ENCODE data around the gene HMBS. TPM values are rescaled to one million over a fixed set of nuclear protein-coding genes. Genes with fewer than 3 reads are reported as not detected.
A peak's percentile ranks its signal among the peaks of the same experiment; 100 is the strongest.

HMBS gene
- total and polyA plus RNA-seq, 4 experiments from 2014 or later: 5.1 to 21.2 (median 11.7) TPM

- Mint-ChIP-seq H3K4me1 (peaks cover 16 to 45% (median 24%) of the 10 kb centered on the region in 4 donors), H3K36me3 (peaks cover 5 to 26% of the 10 kb centered on the region in 2 donors), H3K27me3 (peaks cover 0 to 1% of the 10 kb centered on the region in 2 donors), H3K27ac (peak overlapping the region in 4 of 7 donors; percentile 15 to 93 (median 48)), H3K4me3 (peak overlapping the region in 5 of 8 donors; percentile 1 to 49 (median 36)), H3K9me3 (peaks cover 0 to 12% (median 0%) of the 10 kb centered on the region in 8 donors)
- Histone ChIP-seq H3K27ac (ENCODE audit: low read depth, low read length) (no peak overlapping the region), H3K4me1 (ENCODE audit: insufficient read depth, low read length) (peaks cover 27% of the 10 kb centered on the region), H3K36me3 (ENCODE audit: insufficient read depth, low read length) (peaks cover 9% of the 10 kb centered on the region), H3K9me3 (ENCODE audit: control insufficient read depth in 1 of 2, low read length in 2 of 2) (no peaks in the 10 kb centered on the region), H3K27me3 (ENCODE audit: insufficient read depth, low read length) (no peaks in the 10 kb centered on the region), H3K4me3 (ENCODE audit: low read length in 2 of 2) (no peak overlapping the region)
- no peak for DNase-seq
- CTCF ChIA-PET (ENCODE audit: partially characterized antibody): interaction anchor here (0.7 kb wide), 1 partner anchor 98 kb away, joined by 3 read pairs; no protein-coding TSS in a partner anchor
- intact Hi-C loops (cut with micrococcal nuclease): no loop called here
- POLR2A ChIA-PET (ENCODE audit: partially characterized antibody): interaction anchor here (0.8 to 5.9 kb wide), 5 partner anchors 9 to 29 kb away, joined by 3 to 210 read pairs (median 3); partner anchors contain the start of genes C2CD2L, DPAGT1, HINFP and VPS11
These were observed 7.5 kb downstream of the HMBS start for GRCh38 chr11:119091966-119092879.

- Histone ChIP-seq H3K4me1 (ENCODE audit: insufficient read depth, low read length) (peaks cover 27% of the 10 kb centered on the region), H3K27ac (ENCODE audit: low read depth, low read length) (peak overlapping the region; percentile 81), H3K9me3 (ENCODE audit: control insufficient read depth in 1 of 2, low read length in 2 of 2) (no peaks in the 10 kb centered on the region), H3K36me3 (ENCODE audit: insufficient read depth, low read length) (peaks cover 16% of the 10 kb centered on the region), H3K4me3 (ENCODE audit: low read length in 2 of 2) (peak overlapping the region; percentile 18 to 87), H3K27me3 (ENCODE audit: insufficient read depth, low read length) (no peaks in the 10 kb centered on the region)
- intact Hi-C loops (cut with micrococcal nuclease): no loop called here
- peak overlapping the region; percentile 68 to 93 (median 86) for H3K27ac Mint-ChIP-seq
- H3K4me3 Mint-ChIP-seq: peak overlapping the region; percentile 81 to 97 (median 90)
- peaks cover 0 to 1% of the 10 kb centered on the region in 2 donors for H3K27me3 Mint-ChIP-seq
- peaks cover 16 to 45% (median 26%) of the 10 kb centered on the region in 4 donors for H3K4me1 Mint-ChIP-seq
- peaks cover 0 to 12% (median 0%) of the 10 kb centered on the region in 8 donors for H3K9me3 Mint-ChIP-seq
- DNase-seq: no peak
- ChIA-PET POLR2A (ENCODE audit: partially characterized antibody) (interaction anchor here (0.8 to 5.9 kb wide), 14 partner anchors 8 to 231 kb away, joined by 3 to 210 read pairs (median 9); partner anchors contain the start of genes C2CD2L, DPAGT1, HINFP and HMBS), CTCF (ENCODE audit: partially characterized antibody) (interaction anchor here (2.1 to 2.7 kb wide), 4 partner anchors 14 to 113 kb away, joined by 5 to 11 read pairs (median 5); partner anchors contain the start of genes C2CD2L, CBL and NLRX1)
- H3K36me3 Mint-ChIP-seq: peaks cover 11 to 35% of the 10 kb centered on the region in 2 donors
These were observed 8.5 kb downstream of the HMBS start for GRCh38 chr11:119092880-119093842.

GRCh38 chr11:119093942-119094815 lies 9.5 kb downstream of the HMBS start:
- H3K27ac ChIP-seq (ENCODE audit: low read depth, low read length): peak overlapping the region; percentile 81
- ChIA-PET CTCF (ENCODE audit: partially characterized antibody) (interaction anchor here (0.6 to 2.7 kb wide), 18 partner anchors 9 to 244 kb away, joined by 3 to 14 read pairs (median 5); partner anchors contain the start of genes C2CD2L, CBL, HINFP and HMBS), POLR2A (ENCODE audit: partially characterized antibody) (interaction anchor here (0.8 to 5.9 kb wide), 43 partner anchors 9 to 656 kb away, joined by 3 to 210 read pairs (median 7); partner anchors contain the start of genes ABCG4, C2CD2L, CBL and CENATAC)
- H3K4me1 Mint-ChIP-seq: peaks cover 17 to 45% (median 31%) of the 10 kb centered on the region in 4 donors
- DNase-seq: peak; percentile 21 to 64 (median 41)
- peak overlapping the region; percentile 92 to 96 (median 93) for H3K27ac Mint-ChIP-seq
- peaks cover 0 to 1% of the 10 kb centered on the region in 2 donors for H3K27me3 Mint-ChIP-seq
- H3K27me3 ChIP-seq (ENCODE audit: insufficient read depth, low read length): no peaks in the 10 kb centered on the region
- H3K4me3 ChIP-seq (ENCODE audit: low read length in 2 of 2): peak overlapping the region; percentile 18 to 87
- peaks cover 0 to 12% (median 0%) of the 10 kb centered on the region in 8 donors for H3K9me3 Mint-ChIP-seq
- H3K36me3 ChIP-seq (ENCODE audit: insufficient read depth, low read length): peaks cover 17% of the 10 kb centered on the region
- peaks cover 27% of the 10 kb centered on the region for H3K4me1 ChIP-seq (ENCODE audit: insufficient read depth, low read length)
- H3K9me3 ChIP-seq (ENCODE audit: control insufficient read depth in 1 of 2, low read length in 2 of 2): no peaks in the 10 kb centered on the region
- H3K4me3 Mint-ChIP-seq: peak overlapping the region; percentile 90 to 97 (median 93)
- peaks cover 19 to 43% of the 10 kb centered on the region in 2 donors for H3K36me3 Mint-ChIP-seq
- intact Hi-C loops (cut with micrococcal nuclease): loop anchor here (2.0 kb wide), 1 partner anchor 55 kb away; the partner anchor contains the start of gene ABCG4

- peaks cover 17 to 47% (median 32%) of the 10 kb centered on the region in 4 donors for H3K4me1 Mint-ChIP-seq
- peaks cover 29% of the 10 kb centered on the region for H3K4me1 ChIP-seq (ENCODE audit: insufficient read depth, low read length)
- peak overlapping the region; percentile 81 for H3K27ac ChIP-seq (ENCODE audit: low read depth, low read length)
- H3K36me3 ChIP-seq (ENCODE audit: insufficient read depth, low read length): peaks cover 17% of the 10 kb centered on the region
- H3K27me3 ChIP-seq (ENCODE audit: insufficient read depth, low read length): no peaks in the 10 kb centered on the region
- intact Hi-C loops (cut with micrococcal nuclease): loop anchor here (1.0 to 5.0 kb wide), 12 partner anchors 9 to 167 kb away; partner anchors contain the start of genes ABCG4, BCL9L, C2CD2L and CENATAC
- peaks cover 0 to 1% of the 10 kb centered on the region in 2 donors for H3K27me3 Mint-ChIP-seq
- peaks cover 19 to 43% of the 10 kb centered on the region in 2 donors for H3K36me3 Mint-ChIP-seq
- ChIA-PET POLR2A (ENCODE audit: partially characterized antibody) (interaction anchor here (0.6 to 5.9 kb wide), 43 partner anchors 9 to 656 kb away, joined by 3 to 210 read pairs (median 7); partner anchors contain the start of genes ABCG4, C2CD2L, CBL and CENATAC), CTCF (ENCODE audit: partially characterized antibody) (interaction anchor here (0.6 to 2.7 kb wide), 22 partner anchors 9 to 243 kb away, joined by 3 to 14 read pairs (median 4); partner anchors contain the start of genes C2CD2L, CBL, HINFP and HMBS)
- peak overlapping the region; percentile 42 to 87 for H3K4me3 ChIP-seq (ENCODE audit: low read length in 2 of 2)
- peaks cover 0 to 12% (median 0%) of the 10 kb centered on the region in 8 donors for H3K9me3 Mint-ChIP-seq
- no peaks in the 10 kb centered on the region for H3K9me3 ChIP-seq (ENCODE audit: control insufficient read depth in 1 of 2, low read length in 2 of 2)
- peak overlapping the region; percentile 84 to 97 (median 93) for H3K4me3 Mint-ChIP-seq
- H3K27ac Mint-ChIP-seq: peak overlapping the region; percentile 86 to 96 (median 93)
- DNase-seq: no peak
These were observed 10.1 kb downstream of the HMBS start for GRCh38 chr11:119094816-119095065.

GRCh38 chr11:119095066-119095880 lies 10.6 kb downstream of the HMBS start:
- H3K4me1 Mint-ChIP-seq: peaks cover 22 to 52% (median 38%) of the 10 kb centered on the region in 4 donors

More at GRCh38 chr11:119095066-119095880, 10.6 kb downstream of the HMBS start:
- H3K36me3 ChIP-seq (ENCODE audit: insufficient read depth, low read length): peaks cover 17% of the 10 kb centered on the region
- Mint-ChIP-seq H3K9me3 (peaks cover 0 to 12% (median 0%) of the 10 kb centered on the region in 8 donors), H3K27ac (peak overlapping the region; percentile 86 to 96 (median 93)), H3K4me3 (peak overlapping the region; percentile 84 to 97 (median 93)), H3K36me3 (peaks cover 19 to 44% of the 10 kb centered on the region in 2 donors), H3K27me3 (peaks cover 0 to 1% of the 10 kb centered on the region in 2 donors)
- no peaks in the 10 kb centered on the region for H3K9me3 ChIP-seq (ENCODE audit: control insufficient read depth in 1 of 2, low read length in 2 of 2)
- no peaks in the 10 kb centered on the region for H3K27me3 ChIP-seq (ENCODE audit: insufficient read depth, low read length)
- H3K4me3 ChIP-seq (ENCODE audit: low read length in 2 of 2): peak overlapping the region; percentile 42 to 87
- ChIA-PET POLR2A (ENCODE audit: partially characterized antibody) (interaction anchor here (0.6 to 5.9 kb wide), 45 partner anchors 10 to 657 kb away, joined by 3 to 210 read pairs (median 6); partner anchors contain the start of genes ABCG4, C2CD2L, CBL and CENATAC), CTCF (ENCODE audit: partially characterized antibody) (interaction anchor here (0.7 to 2.7 kb wide), 22 partner anchors 10 to 243 kb away, joined by 3 to 14 read pairs (median 4); partner anchors contain the start of genes C2CD2L, CBL, HINFP and HMBS)
- intact Hi-C loops (cut with micrococcal nuclease): loop anchor here (1.0 to 5.0 kb wide), 12 partner anchors 10 to 168 kb away; partner anchors contain the start of genes ABCG4, BCL9L, C2CD2L and CENATAC
- peak; percentile 99 to 100 (median 100) for DNase-seq
- peak overlapping the region; percentile 81 for H3K27ac ChIP-seq (ENCODE audit: low read depth, low read length)
- H3K4me1 ChIP-seq (ENCODE audit: insufficient read depth, low read length): peaks cover 34% of the 10 kb centered on the region

Measured in CD4-positive, alpha-beta memory T cell (primary cell).